ENCODE data around the gene TOM1L2. TPM values are rescaled to one million over a fixed set of nuclear protein-coding genes. Genes with fewer than 3 reads are reported as not detected.
"Not testable (repeated sequence)": the region's sequence is repeated elsewhere in the genome, so short reads cannot be mapped to it uniquely, and the experiment has no call there.

TOM1L2 gene
- total RNA-seq, 1 experiment from 2014 or later = 12.8 TPM

GRCh38 chr17:17924857-17925250 is 47.3 kb downstream of the TOM1L2 start:
- Histone ChIP-seq H3K9me3 (no peaks in the 10 kb centered on the region), H3K36me3 (no peaks in the 10 kb centered on the region), H3K4me3 (no peak overlapping the region), H3K27me3 (no peaks in the 10 kb centered on the region)
- DNase-seq = no peak

DNA sequence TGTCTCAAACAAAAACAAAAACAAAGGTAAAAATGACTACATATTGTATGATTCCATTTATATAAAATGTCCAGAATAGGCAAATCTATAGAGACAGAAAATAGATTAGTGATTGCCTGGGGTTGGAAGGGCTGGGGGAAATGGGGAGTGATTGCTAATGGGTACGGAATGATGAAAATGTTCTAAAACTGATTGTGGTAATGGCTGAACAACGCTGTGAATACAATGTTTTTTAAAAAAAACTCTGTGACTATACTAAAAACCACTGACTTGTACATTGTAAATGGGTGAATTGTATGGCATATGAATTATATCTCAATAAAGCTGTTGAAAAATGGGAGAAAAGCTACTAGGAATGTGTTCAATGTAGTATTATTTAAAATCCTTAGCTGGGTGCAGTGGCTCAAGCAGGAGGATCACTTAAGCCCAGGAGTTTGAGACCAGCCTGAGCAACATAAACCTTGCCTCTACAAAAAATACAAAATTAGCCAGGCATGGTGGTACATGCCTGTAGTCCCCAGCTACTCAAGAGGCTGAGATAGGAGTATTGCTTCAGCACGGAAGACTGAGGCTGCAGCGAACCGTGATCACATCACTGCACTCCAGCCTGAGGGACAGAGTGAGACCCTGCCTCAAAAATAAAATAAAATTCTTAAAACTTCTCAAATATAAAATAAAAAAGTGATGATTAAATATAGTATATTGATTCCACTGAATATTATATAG is 47.9 kb downstream of the TOM1L2 start:
- no peaks in the 10 kb centered on the region for H3K27me3 ChIP-seq

GRCh38 chr17:17922070-17922614 is 50.1 kb downstream of the TOM1L2 start:
- H3K9me3 ChIP-seq = no peaks in the 10 kb centered on the region
- no peaks in the 10 kb centered on the region for H3K36me3 ChIP-seq
- DNase-seq = no peak
- H3K27me3 ChIP-seq = no peaks in the 10 kb centered on the region
- H3K4me3 ChIP-seq = no peak overlapping the region

More for the DNA sequence above, 47.9 kb downstream of the TOM1L2 start:
- Histone ChIP-seq H3K9me3 (no peaks in the 10 kb centered on the region), H3K4me3 (no peak overlapping the region), H3K36me3 (no peaks in the 10 kb centered on the region)
- no peak for DNase-seq

DNA sequence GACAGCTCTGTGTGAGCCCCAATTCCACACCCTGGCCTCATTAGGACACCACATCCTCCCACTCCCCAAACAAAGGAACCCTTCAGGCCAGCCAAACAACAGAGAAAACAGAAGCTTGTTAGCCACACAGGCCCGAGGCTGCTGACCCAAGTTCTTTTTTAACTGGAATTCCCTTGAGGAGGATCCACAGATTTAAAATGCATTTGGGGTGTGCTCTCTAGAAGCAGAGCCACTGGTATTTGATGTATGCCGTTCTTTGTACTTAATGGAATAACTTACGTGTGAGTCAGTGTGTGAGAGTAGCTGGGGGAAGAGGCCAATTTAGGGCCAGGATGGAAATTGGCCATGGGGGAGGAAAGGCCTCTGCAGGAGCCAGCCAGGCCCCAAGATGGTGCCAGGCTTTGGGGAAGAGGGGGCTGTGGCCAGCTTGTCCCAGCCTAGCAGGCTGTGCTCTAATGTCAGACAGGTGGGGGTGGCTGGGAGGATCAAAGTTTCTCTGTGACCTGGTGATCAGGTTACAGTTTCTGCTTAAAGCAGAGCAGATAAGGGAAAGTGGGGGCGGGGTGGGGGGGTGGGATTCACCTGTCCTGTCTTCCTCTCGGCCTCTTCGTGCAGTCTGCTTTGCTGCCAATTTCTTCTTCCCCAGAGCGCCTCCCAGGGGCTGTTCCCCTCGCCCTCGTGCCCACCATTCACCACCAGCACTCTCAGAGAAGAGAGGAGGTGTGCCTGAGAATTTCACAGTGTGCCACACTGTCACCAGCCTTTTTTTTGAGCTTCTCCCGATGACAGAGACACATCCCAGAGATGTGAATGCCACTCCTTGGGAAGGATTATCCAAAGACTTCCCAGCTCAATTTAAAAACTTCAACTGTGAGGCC is 50.8 kb downstream of the TOM1L2 start:
- Histone ChIP-seq H3K36me3 (no peaks in the 10 kb centered on the region), H3K27me3 (no peaks in the 10 kb centered on the region), H3K4me3 (no peak overlapping the region), H3K9me3 (no peaks in the 10 kb centered on the region)
- peak; percentile 76 for DNase-seq

DNA sequence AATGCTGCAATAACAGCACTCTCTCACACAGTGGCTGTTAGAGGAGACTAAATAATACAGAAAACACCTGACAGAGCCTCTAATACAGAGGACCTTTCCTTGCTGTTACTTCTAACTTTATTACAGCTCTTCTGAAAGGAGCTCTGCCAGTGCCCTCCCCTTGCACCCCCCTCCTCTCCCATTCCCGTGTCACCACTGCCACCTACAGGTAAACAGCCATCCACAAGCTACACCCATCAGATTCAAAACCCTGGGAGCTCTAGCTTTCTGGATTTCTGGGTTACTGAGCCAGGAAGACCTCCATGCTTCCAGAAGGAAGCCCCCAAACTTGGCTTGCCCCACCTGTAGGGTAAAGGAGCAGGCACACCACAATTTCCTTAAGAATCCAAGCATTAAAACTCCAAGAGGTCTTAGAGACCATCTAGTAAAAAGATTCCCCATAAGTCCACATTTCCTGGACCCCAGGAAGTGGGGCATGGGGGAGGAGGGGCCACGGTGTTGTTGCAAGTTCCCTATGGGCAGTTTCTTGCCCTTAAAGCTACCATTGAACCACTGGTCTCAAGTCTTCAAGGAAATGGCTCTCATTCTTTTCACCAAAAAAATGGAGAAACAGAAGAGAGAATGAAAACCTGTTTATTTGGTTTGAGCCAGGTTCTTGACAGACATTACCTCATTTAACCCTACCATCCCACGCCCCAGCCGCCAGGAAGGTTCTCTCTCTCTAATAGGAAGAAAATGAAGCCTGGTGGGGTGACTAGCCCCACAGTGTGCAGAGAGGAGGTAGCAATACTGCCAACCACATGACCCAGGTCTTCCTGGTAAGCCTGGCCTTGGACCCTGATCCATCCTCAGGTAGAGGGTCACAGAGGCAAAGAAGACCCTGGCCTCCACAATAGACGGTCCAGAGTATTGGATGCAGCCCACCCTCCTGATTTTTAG is 52.8 kb downstream of the TOM1L2 start:
- no peaks in the 10 kb centered on the region for H3K27me3 ChIP-seq
- H3K9me3 ChIP-seq = no peaks in the 10 kb centered on the region
- no peaks in the 10 kb centered on the region for H3K36me3 ChIP-seq
- DNase-seq = peak; percentile 59
- H3K4me3 ChIP-seq = no peak overlapping the region

- no peaks in the 10 kb centered on the region for H3K36me3 ChIP-seq
- H3K9me3 ChIP-seq = no peaks in the 10 kb centered on the region
- H3K27me3 ChIP-seq = no peaks in the 10 kb centered on the region
- H3K4me3 ChIP-seq = no peak overlapping the region
- DNase-seq = no peak
Measured at GRCh38 chr17:17917394-17917793, 54.8 kb downstream of the TOM1L2 start.

DNA sequence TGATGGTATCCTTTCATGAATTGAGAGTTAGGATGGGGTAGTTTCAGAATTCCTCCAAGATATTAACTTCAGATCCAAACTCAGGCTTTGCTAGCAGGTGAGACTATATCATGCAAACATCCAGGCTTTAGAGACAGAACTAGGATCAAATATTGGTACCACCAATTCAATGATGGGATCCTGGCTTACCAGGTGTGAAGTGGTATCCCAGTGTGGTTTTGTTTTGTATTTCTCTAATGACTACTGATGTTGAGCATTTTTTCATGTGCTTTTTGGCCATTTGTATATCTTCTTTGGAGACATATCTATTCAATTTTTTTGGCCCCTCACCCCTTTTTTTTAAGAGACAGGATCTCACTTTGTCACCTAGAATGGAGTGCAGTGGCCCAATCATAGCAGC is 57.0 kb downstream of the TOM1L2 start:
- Histone ChIP-seq H3K4me3 (no peak overlapping the region), H3K9me3 (no peaks in the 10 kb centered on the region), H3K27me3 (no peaks in the 10 kb centered on the region), H3K36me3 (no peaks in the 10 kb centered on the region)
- no peak for DNase-seq

DNA sequence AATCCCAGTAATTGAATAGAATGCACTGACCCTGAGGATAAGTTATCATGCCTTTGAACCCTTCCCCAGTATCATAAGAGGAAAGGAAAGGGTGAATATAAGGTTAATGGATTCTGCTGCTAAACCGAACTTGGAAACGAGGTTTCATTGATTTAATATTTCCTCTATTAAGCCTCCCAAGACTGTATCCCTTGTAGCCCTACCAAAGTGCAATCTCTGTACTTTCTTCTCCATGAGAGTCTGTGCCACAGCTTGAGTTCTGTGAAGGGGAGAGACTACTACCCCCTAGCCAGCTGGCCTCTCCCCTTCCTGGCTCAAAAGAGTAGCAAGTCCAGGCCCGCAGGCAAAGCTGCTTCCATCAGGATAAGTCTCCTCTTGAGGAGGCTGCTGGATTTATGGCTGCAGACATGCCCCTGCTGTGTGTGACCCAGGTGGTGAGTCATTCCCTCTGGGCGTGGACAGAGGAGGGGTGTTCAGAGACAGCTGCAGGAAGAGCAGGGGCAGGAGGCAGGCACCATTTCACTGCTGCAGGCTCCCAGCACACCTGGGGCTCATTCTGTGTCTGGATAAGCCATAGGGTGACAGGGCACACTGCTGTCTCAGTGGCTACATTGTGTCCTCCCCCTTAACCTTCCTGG is 58.4 kb downstream of the TOM1L2 start:
- Histone ChIP-seq H3K9me3 (no peaks in the 10 kb centered on the region), H3K27me3 (no peaks in the 10 kb centered on the region), H3K4me3 (no peak overlapping the region), H3K36me3 (no peaks in the 10 kb centered on the region)
- DNase-seq = peak; percentile 92

DNA sequence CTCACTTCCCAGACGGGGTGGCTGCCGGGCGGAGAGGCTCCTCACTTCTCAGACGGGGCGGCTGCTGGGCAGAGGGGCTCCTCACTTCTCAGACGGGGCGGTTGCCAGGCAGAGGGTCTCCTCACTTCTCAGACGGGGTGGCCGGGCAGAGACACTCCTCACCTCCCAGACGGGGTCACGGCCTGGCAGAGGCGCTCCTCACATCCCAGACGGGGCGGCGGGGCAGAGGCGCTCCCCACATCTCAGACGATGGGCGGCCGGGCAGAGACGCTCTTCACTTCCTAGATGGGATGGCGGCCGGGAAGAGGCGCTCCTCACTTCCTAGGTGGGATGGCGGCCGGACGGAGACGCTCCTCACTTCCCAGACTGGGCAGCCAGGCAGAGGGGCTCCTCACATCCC is 59.9 kb downstream of the TOM1L2 start:
- H3K9me3 ChIP-seq, H3K4me3 ChIP-seq, H3K36me3 ChIP-seq, H3K27me3 ChIP-seq, DNase-seq: not testable (repeated sequence)

- Histone ChIP-seq H3K27me3 (no peaks in the 10 kb centered on the region), H3K9me3 (no peaks in the 10 kb centered on the region), H3K4me3 (no peak overlapping the region), H3K36me3 (no peaks in the 10 kb centered on the region; the same call in 1 of the 2 replicates)
- DNase-seq = no peak
Measured at GRCh38 chr17:17911001-17911613, 61.1 kb downstream of the TOM1L2 start.

- no peaks in the 10 kb centered on the region for H3K9me3 ChIP-seq
- DNase-seq = no peak
Measured at GRCh38 chr17:17910060-17910459, 62.1 kb downstream of the TOM1L2 start.

DNA sequence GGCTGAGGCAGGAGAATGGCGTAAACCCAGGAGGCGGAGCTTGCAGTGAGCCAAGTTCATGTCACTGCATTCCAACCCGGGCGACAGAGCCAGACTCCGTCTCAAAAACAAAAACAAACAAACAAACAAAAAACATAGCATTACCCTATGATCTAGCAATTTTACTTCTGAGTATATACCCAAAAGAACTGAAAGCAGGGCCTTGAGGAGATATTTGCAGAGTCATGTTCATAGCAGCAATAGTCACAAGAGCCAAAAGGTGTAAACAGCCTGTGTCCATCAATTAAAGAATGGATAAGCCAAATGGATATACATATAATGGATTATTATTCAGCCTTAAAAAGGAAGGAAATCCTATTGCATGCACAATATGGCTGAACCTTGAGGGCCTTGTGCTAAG is 63.1 kb downstream of the TOM1L2 start:
- H3K36me3 ChIP-seq = no peaks in the 10 kb centered on the region; the same call in 1 of the 2 replicates
- no peaks in the 10 kb centered on the region for H3K9me3 ChIP-seq
- DNase-seq = no peak
- H3K27me3 ChIP-seq = no peaks in the 10 kb centered on the region
- no peak overlapping the region for H3K4me3 ChIP-seq

More at GRCh38 chr17:17910060-17910459, 62.1 kb downstream of the TOM1L2 start:
- Histone ChIP-seq H3K27me3 (no peaks in the 10 kb centered on the region), H3K4me3 (no peak overlapping the region), H3K36me3 (no peaks in the 10 kb centered on the region; the same call in 1 of the 2 replicates)

- DNase-seq = no peak
- Histone ChIP-seq H3K9me3 (no peaks in the 10 kb centered on the region), H3K36me3 (no peaks in the 10 kb centered on the region; the same call in 1 of the 2 replicates), H3K4me3 (no peak overlapping the region), H3K27me3 (no peaks in the 10 kb centered on the region)
Measured at GRCh38 chr17:17907469-17907868, 64.7 kb downstream of the TOM1L2 start.

- Histone ChIP-seq H3K36me3 (no peaks in the 10 kb centered on the region; the same call in 1 of the 2 replicates), H3K27me3 (no peaks in the 10 kb centered on the region), H3K4me3 (no peak overlapping the region), H3K9me3 (no peaks in the 10 kb centered on the region)
- DNase-seq = no peak
Measured at GRCh38 chr17:17906418-17907215, 65.6 kb downstream of the TOM1L2 start.

- Histone ChIP-seq H3K9me3 (no peaks in the 10 kb centered on the region), H3K4me3 (no peak overlapping the region), H3K27me3 (no peaks in the 10 kb centered on the region), H3K36me3 (no peaks in the 10 kb centered on the region; the same call in 1 of the 2 replicates)
- DNase-seq = no peak
Measured at GRCh38 chr17:17905036-17905320, 67.2 kb downstream of the TOM1L2 start.
